Activated B cell treated with CpG ODN at 0.5 μM for 24 hours (primary cell): ENCODE measurements around the gene ADAM12. TPM values are rescaled to one million over a fixed set of nuclear protein-coding genes. Genes with fewer than 3 reads are reported as not detected.

ENCODE experiments used
- ATAC-seq: fragments of 200-7000 bp; cut with Tn5 transposase; one replicate; pipeline ENCODE4 v1.10.0; 2021; ENCODE audit warnings: low read depth, mild to moderate bottlenecking, moderate library complexity
- CTCF ChIA-PET: fragments of 350-600 bp; sonication (Branson Sonifier 250); formaldehyde crosslinking; loops from one replicate; lab custom pipeline; 2021; ENCODE audit warnings: antibody characterized with exemption; lab: Charles Lee
- POLR2A ChIA-PET: fragments of 350-600 bp; sonication (Branson Sonifier 250); formaldehyde crosslinking; loops from one replicate; lab custom pipeline; 2021; ENCODE audit warnings: antibody characterized with exemption; lab: Charles Lee
- DNase-seq: peaks from one replicate; pipeline ENCODE4 v3.0.0; 2022
- H3K27ac Mint-ChIP-seq: one replicate; pipeline ENCODE4 v1.8.0; 2020; ENCODE audit warnings: mixed read lengths
- H3K27me3 Mint-ChIP-seq: one replicate; pipeline ENCODE4 v1.8.0; 2021; ENCODE audit warnings: mixed read lengths
- H3K36me3 Mint-ChIP-seq: one replicate; pipeline ENCODE4 v1.8.0; 2021; ENCODE audit warnings: low read depth, mixed read lengths
- H3K4me1 Mint-ChIP-seq: one replicate; pipeline ENCODE4 v1.8.0; 2021; ENCODE audit warnings: mixed read lengths
- H3K4me3 Mint-ChIP-seq: one replicate; pipeline ENCODE4 v1.8.0; 2020; ENCODE audit warnings: mild to moderate bottlenecking, mixed read lengths
- H3K9me3 Mint-ChIP-seq: one replicate; pipeline ENCODE4 v1.8.0; 2020; ENCODE audit warnings: mixed read lengths
- CTCF ChIP-seq: fragments of 200-600 bp; IDR thresholded peaks from one replicate; pipeline ENCODE4 v1.8.0; 2022; ENCODE audit warnings: antibody characterized with exemption, mild to moderate bottlenecking
- intact Hi-C: fragments of 100-400 bp; cut with micrococcal nuclease; formaldehyde crosslinking; loops from one replicate; pipeline ENCODE4 v1.15.1; 2024
- total RNA-seq: library from RNA; stranded (reverse); gene quantifications from 2 replicates; pipeline ENCODE4 v1.2.3, GENCODE V29; 2022

ADAM12 gene
- total RNA-seq, 1 donor from 2014 or later = 0.84 TPM

- Mint-ChIP-seq H3K4me3 (no peak overlapping the region), H3K27me3 (no peaks in the 10 kb centered on the region), H3K4me1 (no peaks in the 10 kb centered on the region), H3K36me3 (no peaks in the 10 kb centered on the region), H3K27ac (no peak overlapping the region), H3K9me3 (peaks cover 9% of the 10 kb centered on the region)
- TF ChIP-seq CTCF = no peak
- ChIA-PET POLR2A (no interaction called here), CTCF (no interaction called here)
- DNase-seq (no peak), ATAC-seq (no peak)
- intact Hi-C loops = no loop called here
These were observed 29.0 kb upstream of the ADAM12 start for GRCh38 chr10:126417220-126417825.

GRCh38 chr10:126409821-126410220 lies 21.5 kb upstream of the ADAM12 start:
- no peak for DNase-seq
- Mint-ChIP-seq H3K27ac (no peak overlapping the region), H3K36me3 (no peaks in the 10 kb centered on the region), H3K4me1 (no peaks in the 10 kb centered on the region), H3K9me3 (no peaks in the 10 kb centered on the region), H3K4me3 (no peak overlapping the region), H3K27me3 (peaks cover 2% of the 10 kb centered on the region)
- intact Hi-C loops = no loop called here
- ChIA-PET CTCF (no interaction called here), POLR2A (no interaction called here)
- ATAC-seq = no peak
- TF ChIP-seq CTCF = no peak

GRCh38 chr10:126408953-126409641 lies 20.8 kb upstream of the ADAM12 start:
- Mint-ChIP-seq H3K9me3 (no peaks in the 10 kb centered on the region), H3K36me3 (no peaks in the 10 kb centered on the region), H3K4me1 (no peaks in the 10 kb centered on the region), H3K27ac (no peak overlapping the region), H3K4me3 (no peak overlapping the region), H3K27me3 (peaks cover 2% of the 10 kb centered on the region)
- CTCF ChIA-PET = no interaction called here
- no peak for TF ChIP-seq CTCF
- no peak for ATAC-seq
- no peak for DNase-seq
- POLR2A ChIA-PET = no interaction called here
- intact Hi-C loops = no loop called here

- Mint-ChIP-seq H3K27ac (no peak overlapping the region), H3K27me3 (peaks cover 2% of the 10 kb centered on the region), H3K36me3 (no peaks in the 10 kb centered on the region), H3K4me3 (no peak overlapping the region), H3K4me1 (no peaks in the 10 kb centered on the region), H3K9me3 (no peaks in the 10 kb centered on the region)
- intact Hi-C loops = no loop called here
- DNase-seq (no peak), ATAC-seq (no peak)
- TF ChIP-seq CTCF = no peak
- ChIA-PET CTCF (no interaction called here), POLR2A (no interaction called here)
These were observed 19.6 kb upstream of the ADAM12 start for GRCh38 chr10:126407831-126408230.

- DNase-seq (no peak), ATAC-seq (no peak)
- no peaks in the 10 kb centered on the region for H3K27me3 Mint-ChIP-seq
- no peaks in the 10 kb centered on the region for H3K9me3 Mint-ChIP-seq
- H3K4me1 Mint-ChIP-seq = no peaks in the 10 kb centered on the region
- ChIA-PET POLR2A (no interaction called here), CTCF (no interaction called here)
- no peak overlapping the region for H3K4me3 Mint-ChIP-seq
- no peak for TF ChIP-seq CTCF
- no peak overlapping the region for H3K27ac Mint-ChIP-seq
- no peaks in the 10 kb centered on the region for H3K36me3 Mint-ChIP-seq
- intact Hi-C loops = no loop called here
These were observed 17.0 kb upstream of the ADAM12 start for GRCh38 chr10:126405239-126405775.
